Endothelial cell of umbilical vein (primary cell): Measurements from ENCODE around the gene RNGTT. TPM values are rescaled to one million over a fixed set of nuclear protein-coding genes. Genes with fewer than 3 reads are reported as not detected.

ENCODE experiments used
- BruUV-seq: library from RNA; stranded (reverse); fragments of 400-500 nt; replicated peaks from 2 replicates; lab custom pipeline; 2021; lab: Mats Ljungman, UMichigan
- CTCF ChIA-PET: fragments of 300-600, 350-600 bp; sonication (Branson Sonifier 250); formaldehyde crosslinking; loops from one replicate; lab custom pipeline; 2021; ENCODE audit warnings: antibody characterized with exemption, inconsistent platforms; lab: Charles Lee
- POLR2A ChIA-PET: fragments of 300-600, 350-600 bp; sonication (Branson Sonifier 250); formaldehyde crosslinking; loops from one replicate; lab custom pipeline; 2021; ENCODE audit warnings: antibody characterized with exemption, inconsistent platforms; lab: Charles Lee
- DNase-seq: peaks from one replicate; pipeline ENCODE4 v3.0.0-alpha.2; 2011; ENCODE audit warnings: low read depth, low spot score
- FAIRE-seq: peaks from 2 replicates; lab custom pipeline; 2011; peaks lifted over from hg19 to GRCh38; lab: Jason Lieb, UNC
- H2AFZ ChIP-seq: 2 replicates; pipeline ENCODE4 v1.6.0; 2012; ENCODE audit warnings: low read depth, low read length, control low read depth, inconsistent platforms
- H3K27ac ChIP-seq: 2 replicates; pipeline ENCODE4 v1.5.1; 2011; ENCODE audit warnings: low read depth, mild to moderate bottlenecking, control low read depth, low read length, moderate library complexity; ENCODE audit not compliant: insufficient read depth
- H3K27me3 ChIP-seq, 2 experiments: 2 replicates each; pipeline versions ENCODE4 v1.6.0 to v1.6.1; 2011; ENCODE audit warnings: low read length in 2 of 2, mixed read lengths in 1 of 2; ENCODE audit not compliant: control insufficient read depth in 2 of 2, insufficient read depth in 2 of 2
- H3K36me3 ChIP-seq, 2 experiments: 2 replicates in 1 of 2; 3 replicates in 1 of 2; pipeline ENCODE4 v1.5.1; 2011; ENCODE audit warnings: low read length in 2 of 2, mild to moderate bottlenecking in 1 of 2, moderate library complexity in 1 of 2; ENCODE audit not compliant: control insufficient read depth in 2 of 2, insufficient read depth in 2 of 2; ENCODE audit errors: extremely low read depth in 1 of 2
- H3K4me1 ChIP-seq: 3 replicates; pipeline ENCODE4 v1.5.1; 2011; ENCODE audit warnings: mild to moderate bottlenecking, low read length; ENCODE audit not compliant: control insufficient read depth, insufficient read depth; ENCODE audit errors: extremely low read depth
- H3K4me2 ChIP-seq: 2 replicates; pipeline ENCODE4 v1.6.1; 2011; ENCODE audit warnings: low read length, control low read depth, mixed read lengths; ENCODE audit not compliant: insufficient read depth
- H3K4me3 ChIP-seq, 3 experiments: fragments of 200-600 bp in 1 of 3; sonication (generic), shearing (Covaris generic) in 1 of 3; replicated peaks in 1 of 3; 2 replicates each; pipeline ENCODE4 v1.5.1; 2011 to 2016; ENCODE audit warnings: control low read depth in 3 of 3, low read length in 3 of 3, mild to moderate bottlenecking in 2 of 3, inconsistent platforms in 1 of 3, low read depth in 1 of 3, moderate library complexity in 1 of 3; ENCODE audit not compliant: insufficient read depth in 1 of 3
- H3K79me2 ChIP-seq: 2 replicates; pipeline ENCODE4 v1.6.0; 2012; ENCODE audit warnings: low read length, inconsistent platforms; ENCODE audit not compliant: control insufficient read depth, insufficient read depth
- H3K9ac ChIP-seq: replicated peaks from 2 replicates; pipeline ENCODE3; 2011; ENCODE audit warnings: low read length, control low read depth; ENCODE audit not compliant: insufficient read depth; ENCODE audit errors: extremely low read depth
- H3K9me1 ChIP-seq: replicated peaks from 3 replicates; pipeline ENCODE4 v1.6.0; 2011; ENCODE audit warnings: mild to moderate bottlenecking, low read length; ENCODE audit not compliant: control insufficient read depth, insufficient read depth; ENCODE audit errors: extremely low read depth
- H3K9me3 ChIP-seq: replicated peaks from 2 replicates; pipeline ENCODE4 v1.5.1; 2012; ENCODE audit warnings: low read length, inconsistent platforms; ENCODE audit not compliant: control insufficient read depth, insufficient read depth
- H4K20me1 ChIP-seq: replicated peaks from 2 replicates; pipeline ENCODE3; 2011; ENCODE audit warnings: mild to moderate bottlenecking, low read length; ENCODE audit not compliant: control insufficient read depth, insufficient read depth; ENCODE audit errors: extremely low read depth
- EZH2 ChIP-seq: IDR thresholded peaks from 2 replicates; pipeline ENCODE4 v1.6.1; 2012; ENCODE audit warnings: borderline replicate concordance, low read depth, mild to moderate bottlenecking, moderate library complexity, low read length, inconsistent platforms; ENCODE audit not compliant: severe bottlenecking
- FOS ChIP-seq: IDR thresholded peaks from 2 replicates; pipeline ENCODE4 v1.6.1; 2011; ENCODE audit warnings: mild to moderate bottlenecking, low read length, moderate library complexity, borderline replicate concordance; ENCODE audit not compliant: insufficient read depth
- GATA2 ChIP-seq: IDR thresholded peaks from 2 replicates; pipeline ENCODE4 v1.7.0; 2011; ENCODE audit warnings: low read depth, mild to moderate bottlenecking, moderate library complexity, mixed read lengths, low read length; ENCODE audit not compliant: insufficient read length, insufficient read depth
- JUN ChIP-seq: IDR thresholded peaks from 2 replicates; pipeline ENCODE4 v1.6.1; 2011; ENCODE audit warnings: borderline replicate concordance, low read depth; ENCODE audit not compliant: insufficient read length, insufficient read depth
- MAX ChIP-seq: IDR thresholded peaks from 2 replicates; pipeline ENCODE4 v1.6.1; 2011; ENCODE audit not compliant: insufficient read depth, insufficient read length
- MYC ChIP-seq: IDR thresholded peaks from one replicate; pipeline ENCODE4 v1.6.1; 2011; ENCODE audit warnings: mild to moderate bottlenecking, low read depth, low read length
- POLR2A ChIP-seq: IDR thresholded peaks from 2 replicates; pipeline ENCODE4 v1.6.1; 2012; ENCODE audit warnings: low read depth, mild to moderate bottlenecking, control low read depth, low read length
- POLR2AphosphoS5 ChIP-seq: IDR thresholded peaks from 2 replicates; pipeline ENCODE4 v1.6.1; 2012; ENCODE audit warnings: low read depth, mild to moderate bottlenecking, control low read depth, low read length, moderate library complexity; ENCODE audit not compliant: insufficient read depth
- dilution Hi-C: fragments of 300-500 bp; cut with MboI; formaldehyde crosslinking; loops from one replicate; pipeline ENCODE4 v1.15.0; 2019; ENCODE audit warnings: low sequenced_read_pairs; ENCODE audit not compliant: extremely low pct_ligation_motif_present
- intact Hi-C: fragments of 100-400 bp; cut with micrococcal nuclease; formaldehyde crosslinking; loops from one replicate; pipeline ENCODE4 v1.10.0; 2022
- polyA plus RNA-seq, 4 experiments: library from polyadenylated mRNA; depleted of rRNA in 3 of 4; stranded (reverse) in 3 of 4; unstranded in 1 of 4; fragments of >200 nt; gene quantifications; 2 replicates each; pipeline versions ENCODE4 v1.2.1 to v1.2.3, GENCODE V29; 2011 to 2012; ENCODE audit warnings: missing spikeins in 1 of 4
- total RNA-seq: library from RNA; stranded (reverse); gene quantifications from 2 replicates; pipeline ENCODE4 v1.2.3, GENCODE V29; 2021
- TF ChIP-seq, protein P1 (sequence below), 2 donors: IDR thresholded peaks; 1 replicate in 1 of 2; 2 replicates in 1 of 2; pipeline ENCODE4 v1.5.1; 2011; ENCODE audit warnings: low read length in 2 of 2, mild to moderate bottlenecking in 2 of 2, moderate library complexity in 2 of 2, control low read depth in 1 of 2, inconsistent platforms in 1 of 2, low read depth in 1 of 2; ENCODE audit not compliant: insufficient read depth in 1 of 2; ENCODE audit errors: extremely low read depth in 1 of 2

Gene RNGTT
- total and polyA plus RNA-seq, 2 donors (not counting 3 experiments of a cell fraction or from before 2014, with no cell fraction given) = 2.1 to 13.1 TPM

DNA sequence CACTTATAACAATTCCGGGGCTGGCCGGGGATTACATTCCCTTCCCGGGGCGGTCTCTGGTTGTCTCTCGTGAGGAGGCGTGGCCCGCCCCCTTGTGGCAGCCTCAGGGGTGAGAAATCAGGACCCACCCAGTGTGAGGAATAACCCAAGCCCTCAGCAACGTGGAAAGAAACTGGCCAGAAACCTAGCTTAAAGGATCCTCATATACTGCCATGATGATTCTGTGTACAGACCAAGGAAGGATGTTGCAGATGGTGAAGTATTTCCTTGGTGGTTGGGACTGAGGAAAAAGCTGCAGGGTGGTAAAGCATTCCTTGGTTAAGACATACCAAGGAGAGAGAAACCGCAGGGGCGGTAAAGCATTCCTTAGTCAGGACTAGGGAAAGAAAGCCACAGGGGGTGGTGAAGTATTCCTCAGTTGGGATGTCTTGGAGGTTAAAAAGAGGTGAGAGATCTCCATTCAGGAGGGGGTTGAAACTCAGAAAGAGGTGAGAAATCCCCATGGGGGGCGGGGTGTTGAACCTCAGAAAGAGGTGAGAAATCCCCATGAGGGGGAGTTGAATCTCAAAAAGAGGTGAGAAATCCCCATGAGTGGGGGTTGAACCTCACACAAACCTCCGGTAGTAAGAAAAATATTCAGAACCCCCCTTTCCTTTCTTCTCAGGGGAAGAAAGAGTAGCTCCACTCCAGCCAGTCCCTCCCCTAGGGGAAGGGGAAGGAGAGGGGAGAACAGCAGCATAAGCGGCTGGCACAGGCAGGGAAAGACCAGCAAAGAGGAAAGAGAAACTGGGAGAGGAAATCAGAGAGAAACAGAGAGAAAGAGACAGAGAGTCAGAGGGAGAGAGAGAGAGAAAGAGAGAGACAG is 238.1 kb downstream of the RNGTT start:
- TF ChIP-seq EZH2 (no peak), JUN (no peak), POLR2A (no peak), MYC (no peak)
- no peaks in the 10 kb centered on the region for H3K9me3 ChIP-seq
- FAIRE-seq = no peak
- no peaks in the 10 kb centered on the region for H3K79me2 ChIP-seq
- no peak overlapping the region for H3K4me3 ChIP-seq
- H3K9ac ChIP-seq = no peak overlapping the region
- no peak overlapping the region for H3K27ac ChIP-seq
- no peak overlapping the region for H3K4me2 ChIP-seq
- CTCF ChIA-PET = no interaction called here
- dilution Hi-C loops = no loop called here
- no TSS peak for BruUV-seq
- intact Hi-C loops = no loop called here
- no peak overlapping the region for H2AFZ ChIP-seq
- POLR2A ChIA-PET = no interaction called here
- H4K20me1 ChIP-seq = no peaks in the 10 kb centered on the region
- H3K27me3 ChIP-seq = no peaks in the 10 kb centered on the region
- peaks cover 2% of the 10 kb centered on the region for H3K4me1 ChIP-seq
- H3K9me1 ChIP-seq = no peaks in the 10 kb centered on the region
- DNase-seq = no peak
- H3K36me3 ChIP-seq = no peaks in the 10 kb centered on the region

DNA sequence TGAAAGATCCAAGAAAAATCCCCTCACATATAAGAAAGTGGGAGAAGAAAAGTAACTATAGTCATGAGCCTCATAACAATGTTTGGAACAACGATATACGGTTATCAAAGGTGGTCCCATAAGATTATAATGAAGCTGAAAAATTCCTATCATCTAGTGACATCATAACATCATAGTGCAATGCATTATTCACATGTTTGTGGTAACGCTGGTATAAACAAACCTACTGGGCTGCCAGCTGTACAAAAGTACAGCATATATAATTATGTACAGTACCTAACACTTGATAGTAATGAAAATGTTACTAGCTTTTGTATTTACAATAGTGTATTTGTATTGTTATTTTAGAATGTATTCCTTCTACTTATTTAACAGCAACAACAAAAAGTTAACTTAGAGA is 240.7 kb downstream of the RNGTT start:
- Histone ChIP-seq H3K9me1 (no peaks in the 10 kb centered on the region), H3K4me1 (no peaks in the 10 kb centered on the region), H3K79me2 (no peaks in the 10 kb centered on the region), H3K4me2 (no peak overlapping the region), H4K20me1 (no peaks in the 10 kb centered on the region), H3K36me3 (no peaks in the 10 kb centered on the region), H3K9me3 (no peaks in the 10 kb centered on the region), H2AFZ (no peak overlapping the region), H3K27ac (no peak overlapping the region), H3K9ac (no peak overlapping the region), H3K4me3 (no peak overlapping the region), H3K27me3 (no peaks in the 10 kb centered on the region)
- dilution Hi-C loops = no loop called here
- intact Hi-C loops = no loop called here
- FAIRE-seq = no peak
- DNase-seq = no peak
- TF ChIP-seq, protein P1, sequence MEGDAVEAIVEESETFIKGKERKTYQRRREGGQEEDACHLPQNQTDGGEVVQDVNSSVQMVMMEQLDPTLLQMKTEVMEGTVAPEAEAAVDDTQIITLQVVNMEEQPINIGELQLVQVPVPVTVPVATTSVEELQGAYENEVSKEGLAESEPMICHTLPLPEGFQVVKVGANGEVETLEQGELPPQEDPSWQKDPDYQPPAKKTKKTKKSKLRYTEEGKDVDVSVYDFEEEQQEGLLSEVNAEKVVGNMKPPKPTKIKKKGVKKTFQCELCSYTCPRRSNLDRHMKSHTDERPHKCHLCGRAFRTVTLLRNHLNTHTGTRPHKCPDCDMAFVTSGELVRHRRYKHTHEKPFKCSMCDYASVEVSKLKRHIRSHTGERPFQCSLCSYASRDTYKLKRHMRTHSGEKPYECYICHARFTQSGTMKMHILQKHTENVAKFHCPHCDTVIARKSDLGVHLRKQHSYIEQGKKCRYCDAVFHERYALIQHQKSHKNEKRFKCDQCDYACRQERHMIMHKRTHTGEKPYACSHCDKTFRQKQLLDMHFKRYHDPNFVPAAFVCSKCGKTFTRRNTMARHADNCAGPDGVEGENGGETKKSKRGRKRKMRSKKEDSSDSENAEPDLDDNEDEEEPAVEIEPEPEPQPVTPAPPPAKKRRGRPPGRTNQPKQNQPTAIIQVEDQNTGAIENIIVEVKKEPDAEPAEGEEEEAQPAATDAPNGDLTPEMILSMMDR (IDR thresholded peaks at IDR 0.05; ENCODE audit: extremely low read depth in 1 of 2, insufficient read depth in 1 of 2, low read depth in 1 of 2, low read length in 2 of 2) = no peak
- TF ChIP-seq JUN (no peak), FOS (no peak), POLR2A (no peak), MYC (no peak), MAX (no peak), GATA2 (no peak), EZH2 (no peak), POLR2AphosphoS5 (no peak)
- CTCF ChIA-PET = no interaction called here
- POLR2A ChIA-PET = no interaction called here
- BruUV-seq = no TSS peak
